Esophagus muscularis mucosa (tissue), 3 donors: ENCODE measurements around the gene WSB1.

Experiments used
- POLR2A ChIP-seq: fragments of 450-650 bp; IDR thresholded peaks from one replicate; pipeline ENCODE4 v1.6.1; 2017; ENCODE audit warnings: antibody characterized with exemption, moderate library complexity, mild to moderate bottlenecking, low read depth
- TF ChIP-seq, protein P1 (sequence below), 3 experiments: fragments of 200-600 bp in 2 of 3; fragments of 450-650 bp in 1 of 3; sonication (generic) in 2 of 3; IDR thresholded peaks; one replicate each; pipeline ENCODE4 v1.5.1; 2017 to 2019; ENCODE audit warnings: antibody characterized with exemption in 3 of 3, mild to moderate bottlenecking in 2 of 3, moderate library complexity in 1 of 3

DNA sequence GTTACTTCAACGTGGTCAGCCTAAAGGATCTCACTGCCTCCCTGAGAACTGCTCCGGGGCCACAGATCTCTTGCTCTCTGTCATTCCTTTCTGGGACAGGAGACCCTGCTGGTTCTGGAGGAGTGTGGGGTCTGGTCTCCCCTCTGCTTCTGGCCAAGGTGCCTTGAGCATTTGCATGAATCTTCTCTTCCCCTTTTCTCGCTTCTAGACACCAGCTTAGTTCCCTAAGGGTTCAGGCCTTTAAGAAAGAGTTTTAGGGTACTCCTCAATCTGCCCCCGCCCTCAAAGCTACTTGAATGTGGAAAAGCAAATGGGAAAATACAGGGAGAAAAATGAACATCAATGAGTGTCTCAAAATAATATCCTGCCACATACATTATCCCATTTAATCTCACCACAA, 48.1 kb downstream of the WSB1 start:
- TF ChIP-seq, protein P1, sequence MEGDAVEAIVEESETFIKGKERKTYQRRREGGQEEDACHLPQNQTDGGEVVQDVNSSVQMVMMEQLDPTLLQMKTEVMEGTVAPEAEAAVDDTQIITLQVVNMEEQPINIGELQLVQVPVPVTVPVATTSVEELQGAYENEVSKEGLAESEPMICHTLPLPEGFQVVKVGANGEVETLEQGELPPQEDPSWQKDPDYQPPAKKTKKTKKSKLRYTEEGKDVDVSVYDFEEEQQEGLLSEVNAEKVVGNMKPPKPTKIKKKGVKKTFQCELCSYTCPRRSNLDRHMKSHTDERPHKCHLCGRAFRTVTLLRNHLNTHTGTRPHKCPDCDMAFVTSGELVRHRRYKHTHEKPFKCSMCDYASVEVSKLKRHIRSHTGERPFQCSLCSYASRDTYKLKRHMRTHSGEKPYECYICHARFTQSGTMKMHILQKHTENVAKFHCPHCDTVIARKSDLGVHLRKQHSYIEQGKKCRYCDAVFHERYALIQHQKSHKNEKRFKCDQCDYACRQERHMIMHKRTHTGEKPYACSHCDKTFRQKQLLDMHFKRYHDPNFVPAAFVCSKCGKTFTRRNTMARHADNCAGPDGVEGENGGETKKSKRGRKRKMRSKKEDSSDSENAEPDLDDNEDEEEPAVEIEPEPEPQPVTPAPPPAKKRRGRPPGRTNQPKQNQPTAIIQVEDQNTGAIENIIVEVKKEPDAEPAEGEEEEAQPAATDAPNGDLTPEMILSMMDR (IDR thresholded peaks at IDR 0.05): no peak
- TF ChIP-seq POLR2A: no peak
